Spleen (tissue), 7 donors: ENCODE data around the gene FBXL17.

Experiments used
- CTCF ChIP-seq, 11 experiments: fragments of 200-600 bp in 7 of 11; fragments of 450-650 bp in 4 of 11; sonication (generic) in 4 of 11; IDR thresholded peaks in 8 of 11; conservative IDR thresholded peaks in 3 of 11; 1 replicate in 7 of 11; 2 replicates in 4 of 11; pipeline versions ENCODE4 v1.4.0 to v1.8.0; 2016 to 2021; ENCODE audit warnings: antibody characterized with exemption in 11 of 11, inconsistent platforms in 4 of 11, mild to moderate bottlenecking in 1 of 11
- POLR2A ChIP-seq, 3 donors: fragments of 450-650 bp; IDR thresholded peaks; one replicate each; pipeline ENCODE4 v1.5.1; 2017; ENCODE audit warnings: antibody characterized with exemption in 3 of 3, mild to moderate bottlenecking in 1 of 3
- donor health status: DM: no; HTN: no; CAD: no; lungs with moderate emphysema.
- donor health status: DM: no; HTN: no; CAD: no.
- donor health status: DM: no; HTN: no; CAD: no.

GRCh38 chr5:107876906-107877305 lies 505.0 kb downstream of the FBXL17 start:
- TF ChIP-seq POLR2A (IDR thresholded peaks at IDR 0.05) (no peak), CTCF (IDR thresholded peaks at IDR 0.05 in 8 of 11, conservative IDR thresholded peaks at IDR 0.05 in 3 of 11) (no peak)
